ENCODE results near the gene NUTF2.

- TF ChIP-seq CTCF (conservative IDR thresholded peaks at IDR 0.05; ENCODE audit: low read depth, low read length) (no peak), EZH2 (IDR thresholded peaks at IDR 0.05; ENCODE audit: borderline replicate concordance, low read depth, low read length, poor library complexity, severe bottlenecking) (no peak)
These were observed 12.5 kb upstream of the NUTF2 start for GRCh38 chr16:67834242-67834614.
